Astrocyte of the hippocampus (primary cell): Measurements from ENCODE around the gene FBRSL1.

ENCODE experiments used
- DNase-seq: peaks from one replicate; pipeline ENCODE4 v3.0.0; 2011; ENCODE audit warnings: low read depth, low spot score

The FBRSL1 gene

GRCh38 chr12:132483612-132484011 is 6.3 kb upstream of the FBRSL1 start:
- DNase-seq = no peak

- DNase-seq = no peak
Measured at GRCh38 chr12:132484183-132484890, 5.6 kb upstream of the FBRSL1 start.

GRCh38 chr12:132484891-132485441 is 5.0 kb upstream of the FBRSL1 start:
- peak; percentile 52 for DNase-seq

- DNase-seq = no peak
Measured at GRCh38 chr12:132485619-132486018, 4.3 kb upstream of the FBRSL1 start.

GRCh38 chr12:132486168-132486567 is 3.8 kb upstream of the FBRSL1 start:
- no peak for DNase-seq

- DNase-seq = no peak
Measured at GRCh38 chr12:132486576-132486975, 3.4 kb upstream of the FBRSL1 start.

- no peak for DNase-seq
Measured at GRCh38 chr12:132487311-132487741, 2.6 kb upstream of the FBRSL1 start.

- DNase-seq = no peak
Measured at GRCh38 chr12:132488127-132489077, 1.5 kb upstream of the FBRSL1 start.

GRCh38 chr12:132489078-132489601 is 811 bp upstream of the FBRSL1 start:
- peak; percentile 15 for DNase-seq

- DNase-seq = peak; percentile 64
Measured at GRCh38 chr12:132490422-132491137, 629 bp downstream of the FBRSL1 start.

GRCh38 chr12:132491138-132491663 is 1.2 kb downstream of the FBRSL1 start:
- no peak for DNase-seq

- DNase-seq = no peak
Measured at GRCh38 chr12:132491761-132492378, 1.9 kb downstream of the FBRSL1 start.

- DNase-seq = no peak
Measured at GRCh38 chr12:132492522-132492921, 2.6 kb downstream of the FBRSL1 start.

GRCh38 chr12:132492951-132493350 is 3.0 kb downstream of the FBRSL1 start:
- DNase-seq = no peak

- DNase-seq = no peak
Measured at GRCh38 chr12:132493482-132494178, 3.7 kb downstream of the FBRSL1 start.

- peak; percentile 28 for DNase-seq
Measured at GRCh38 chr12:132494294-132495164, 4.6 kb downstream of the FBRSL1 start.

- no peak for DNase-seq
Measured at GRCh38 chr12:132495165-132495544, 5.2 kb downstream of the FBRSL1 start.

- no peak for DNase-seq
Measured at GRCh38 chr12:132495629-132496357, 5.8 kb downstream of the FBRSL1 start.

GRCh38 chr12:132496358-132496669 is 6.4 kb downstream of the FBRSL1 start:
- no peak for DNase-seq
